Ascending aorta (tissue), 2 donors: ENCODE measurements around the gene PROZ. TPM values are rescaled to one million over a fixed set of nuclear protein-coding genes. Genes with fewer than 3 reads are reported as not detected.

Experiments
- DNase-seq, 2 donors: peaks; one replicate each; pipeline ENCODE4 v3.0.0-alpha.2; 2019; ENCODE audit warnings: low spot score in 2 of 2
- H3K27ac ChIP-seq, 2 donors: fragments of 200-600 bp; sonication (generic); one replicate each; pipeline ENCODE4 v1.5.1; 2016 to 2017; ENCODE audit warnings: mild to moderate bottlenecking in 1 of 2
- H3K27me3 ChIP-seq: fragments of 200-600 bp; sonication (generic); one replicate; pipeline ENCODE4 v1.5.1; 2017
- H3K36me3 ChIP-seq, 2 donors: fragments of 200-600 bp; sonication (generic); one replicate each; pipeline ENCODE4 v1.5.1; 2016
- H3K4me1 ChIP-seq, 2 donors: fragments of 200-600 bp; sonication (generic); one replicate each; pipeline ENCODE4 v1.5.1; 2016 to 2017; ENCODE audit warnings: mild to moderate bottlenecking in 1 of 2
- H3K4me3 ChIP-seq, 2 donors: fragments of 200-600 bp; sonication (generic); one replicate each; pipeline ENCODE4 v1.5.1; 2016 to 2017; ENCODE audit warnings: mild to moderate bottlenecking in 1 of 2
- H3K9me3 ChIP-seq, 2 donors: fragments of 200-600 bp; sonication (generic); one replicate each; pipeline ENCODE4 v1.5.1; 2016
- CTCF ChIP-seq, 3 experiments: fragments of 200-600 bp in 2 of 3; fragments of 450-650 bp in 1 of 3; sonication (generic) in 2 of 3; IDR thresholded peaks; one replicate each; pipeline ENCODE4 v1.5.1; 2016 to 2019; ENCODE audit warnings: antibody characterized with exemption in 3 of 3, mild to moderate bottlenecking in 1 of 3, moderate library complexity in 1 of 3
- intact Hi-C: fragments of 100-400 bp; cut with DNase I; formaldehyde crosslinking; loops from one replicate; pipeline ENCODE4 v1.15.1; 2023
- total RNA-seq: library from RNA; depleted of rRNA; stranded (reverse); fragments of >200 nt; gene quantifications from one replicate; pipeline ENCODE4 v1.1.0, GENCODE V29; 2016

Gene PROZ
- total RNA-seq, 1 donor from 2014 or later, result not detected

DNA sequence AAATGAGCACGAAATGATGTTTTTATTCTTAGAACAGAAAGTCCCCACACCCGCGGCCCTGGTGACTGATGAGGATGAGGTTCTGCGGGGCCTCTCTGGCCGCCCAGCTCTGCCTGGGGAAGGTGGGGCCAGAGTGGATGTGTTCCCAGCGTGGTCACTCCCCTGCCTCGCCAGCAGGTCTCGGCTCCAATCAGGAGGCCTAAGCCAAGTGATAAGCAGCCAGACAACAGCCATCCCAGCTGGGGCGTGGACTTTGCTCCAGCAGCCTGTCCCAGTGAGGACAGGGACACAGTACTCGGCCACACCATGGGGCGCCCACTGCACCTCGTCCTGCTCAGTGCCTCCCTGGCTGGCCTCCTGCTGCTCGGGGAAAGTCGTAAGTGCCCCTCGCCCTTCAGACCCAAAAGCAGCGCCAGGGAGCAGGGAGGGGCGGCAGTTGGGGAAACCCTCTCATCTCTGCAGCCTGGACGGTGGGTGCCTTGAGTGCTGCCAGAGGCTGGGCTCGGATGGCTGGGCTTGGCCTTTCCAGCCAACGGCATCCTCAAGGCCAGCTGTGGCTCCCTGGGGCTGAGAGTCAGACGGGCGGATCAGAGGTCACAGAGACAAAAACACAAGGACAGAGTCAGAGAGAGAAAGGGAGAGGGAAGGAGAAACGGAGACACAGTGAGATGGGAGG, 35.8 kb upstream of the PROZ start, which contains the start of gene F10:
Gene F10, plus strand, starts transcription at position 250 of the 676 bp plus-strand sequence. Its CDS starts 57 bp downstream, at position 307.
- no peak for TF ChIP-seq CTCF (IDR thresholded peaks at IDR 0.05)
- H3K36me3 ChIP-seq, result no peaks in the 10 kb centered on the region
- DNase-seq, result peak in 1 of 2 donors; percentile 79
- intact Hi-C loops, result no loop called here
- H3K4me1 ChIP-seq, result no peaks in the 10 kb centered on the region
- H3K9me3 ChIP-seq, result no peaks in the 10 kb centered on the region
- peak within 1 kb of the TSS; percentile 36 to 53 for H3K27ac ChIP-seq
- H3K4me3 ChIP-seq, result peak within 1 kb of the TSS in 1 of 2 donors; percentile 53
- H3K27me3 ChIP-seq, result no peaks in the 10 kb centered on the region

DNA sequence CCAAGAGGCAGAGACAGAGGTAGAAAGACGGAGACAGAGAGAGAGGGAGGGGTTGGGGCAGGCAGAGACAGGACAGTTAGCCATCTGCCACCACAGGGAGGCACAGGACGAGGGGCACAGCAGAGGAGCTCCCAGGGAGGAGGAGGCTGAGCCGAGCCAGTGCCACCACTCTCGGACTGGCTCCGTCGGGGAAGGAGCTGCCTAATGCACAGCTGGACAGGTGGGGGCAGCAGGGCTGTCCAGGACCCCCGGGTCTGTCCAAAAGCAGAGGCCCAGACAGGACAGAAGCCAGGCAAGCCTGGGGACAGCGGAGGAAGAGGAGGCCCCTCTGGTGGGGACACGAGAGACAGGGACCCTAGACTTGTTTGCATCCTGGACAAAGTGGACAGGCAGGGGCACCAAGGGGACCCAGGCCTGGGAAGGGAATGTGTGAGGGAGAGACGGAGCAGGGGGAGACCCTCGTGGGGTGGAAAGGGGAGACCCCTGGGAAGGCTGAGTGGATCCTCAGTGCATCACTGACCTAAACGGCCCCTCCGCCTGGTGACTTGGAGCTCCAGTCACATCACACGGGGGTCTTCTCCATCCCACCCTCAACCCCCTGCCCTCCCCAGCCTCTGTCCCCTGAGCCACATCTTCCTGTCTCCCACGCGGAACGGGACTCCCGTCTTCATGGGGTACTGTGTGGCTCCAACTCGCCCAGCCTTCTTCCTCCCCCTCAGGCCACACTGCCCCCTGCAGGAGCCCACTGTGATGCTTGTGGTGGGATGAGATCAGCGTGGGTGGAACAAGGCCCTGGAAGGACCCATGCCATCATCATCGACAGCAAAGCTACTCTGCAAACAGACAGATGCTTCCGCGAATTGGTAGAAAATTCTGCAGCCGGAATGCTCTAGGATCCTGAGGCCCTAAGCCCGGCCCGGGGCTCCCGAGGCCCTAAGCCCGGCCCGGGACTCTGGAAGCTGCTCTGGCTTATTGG, 34.9 kb upstream of the PROZ start:
- Histone ChIP-seq H3K4me3 (peak overlapping the region in 1 of 2 donors; percentile 53), H3K27ac (peak overlapping the region in 1 of 2 donors; percentile 36)
- intact Hi-C loops, result no loop called here

GRCh38 chr13:113124211-113124970, 34.1 kb upstream of the PROZ start:
- H3K9me3 ChIP-seq, result no peaks in the 10 kb centered on the region
- no peaks in the 10 kb centered on the region for H3K4me1 ChIP-seq
- no peak overlapping the region for H3K27ac ChIP-seq
- H3K27me3 ChIP-seq, result no peaks in the 10 kb centered on the region
- intact Hi-C loops, result no loop called here
- no peak overlapping the region for H3K4me3 ChIP-seq
- peak in 1 of 2 donors; percentile 57 for DNase-seq
- H3K36me3 ChIP-seq, result no peaks in the 10 kb centered on the region
- TF ChIP-seq CTCF (IDR thresholded peaks at IDR 0.05), result no peak

More for the DNA sequence above, 34.9 kb upstream of the PROZ start:
- Histone ChIP-seq H3K27me3 (no peaks in the 10 kb centered on the region), H3K9me3 (no peaks in the 10 kb centered on the region), H3K4me1 (no peaks in the 10 kb centered on the region), H3K36me3 (no peaks in the 10 kb centered on the region)
- TF ChIP-seq CTCF (IDR thresholded peaks at IDR 0.05), result peak in 1 of 3 experiments; percentile 8
- peak in 1 of 2 donors; percentile 59 for DNase-seq

DNA sequence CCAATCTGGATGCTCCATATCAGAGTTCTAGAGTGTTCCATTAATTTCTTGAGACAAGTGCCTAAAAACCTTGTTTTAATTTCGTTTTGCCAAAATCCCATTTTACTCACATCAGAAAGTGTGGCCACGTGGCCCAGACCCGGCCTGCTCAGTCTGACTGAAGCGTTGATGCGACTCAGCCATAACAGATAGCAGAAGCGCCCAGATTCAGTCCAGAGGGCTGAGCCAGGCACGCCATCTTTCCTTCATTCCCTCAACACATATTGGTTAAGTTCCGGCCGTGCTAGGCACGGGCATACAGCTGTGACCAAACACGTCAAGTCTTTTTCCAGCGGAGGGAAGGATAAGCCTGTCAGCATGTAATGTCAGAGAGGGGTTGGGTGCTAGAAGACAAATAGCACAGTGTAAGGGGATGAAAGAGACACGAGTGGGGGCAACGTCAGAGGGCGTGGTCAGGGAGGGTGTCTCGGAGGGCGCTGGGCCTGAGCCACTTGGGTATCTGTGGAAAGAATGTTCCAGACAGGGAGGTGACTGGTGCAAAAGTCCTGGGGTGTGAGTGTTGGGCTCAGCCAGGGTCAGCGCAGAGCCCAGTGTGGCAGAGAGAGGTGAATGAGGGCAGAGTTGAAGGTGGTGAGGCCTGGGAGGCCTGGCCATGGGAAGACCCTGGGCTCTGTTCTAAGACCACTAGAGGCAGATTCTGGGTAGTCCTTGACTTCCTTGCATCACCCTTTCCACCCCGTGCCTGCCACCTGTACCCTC, 32.8 kb upstream of the PROZ start:
- Histone ChIP-seq H3K36me3 (no peaks in the 10 kb centered on the region), H3K4me1 (no peaks in the 10 kb centered on the region), H3K27ac (no peak overlapping the region), H3K27me3 (no peaks in the 10 kb centered on the region), H3K9me3 (no peaks in the 10 kb centered on the region), H3K4me3 (no peak overlapping the region)
- DNase-seq, result peak in 1 of 2 donors; percentile 39
- intact Hi-C loops, result no loop called here
- TF ChIP-seq CTCF (IDR thresholded peaks at IDR 0.05), result no peak
